BJ (cell line): ENCODE results near the gene PKP3. TPM values are rescaled to one million over a fixed set of nuclear protein-coding genes. Genes with fewer than 3 reads are reported as not detected.
"Not testable (repeated sequence)": the region's sequence is repeated elsewhere in the genome, so short reads cannot be mapped to it uniquely, and the experiment has no call there.

Source experiments
- CTCF ChIA-PET: fragments of 350-600 bp; formaldehyde crosslinking; extraction: SDS; loops from one replicate; lab custom pipeline; 2021; ENCODE audit warnings: antibody characterized with exemption, inconsistent platforms; lab: Yijun Ruan, JAX
- POLR2A ChIA-PET: fragments of 300-600 bp; sonication (Branson Sonifier 250); formaldehyde crosslinking; extraction: SDS; loops from one replicate; lab custom pipeline; 2021; ENCODE audit warnings: antibody characterized with exemption; lab: Charles Lee
- DNase-seq: peaks from one replicate; pipeline ENCODE4 v3.0.0-alpha.2; 2011; ENCODE audit warnings: low read depth
- H3K27me3 ChIP-seq: 2 replicates; pipeline ENCODE4 v1.6.0; 2011; ENCODE audit warnings: low read length; ENCODE audit not compliant: control insufficient read depth, insufficient read depth
- H3K36me3 ChIP-seq: 2 replicates; pipeline ENCODE4 v1.5.1; 2011; ENCODE audit warnings: low read length; ENCODE audit not compliant: control insufficient read depth, insufficient read depth
- H3K4me3 ChIP-seq: 2 replicates; pipeline ENCODE4 v1.5.1; 2011; ENCODE audit warnings: low read depth, mild to moderate bottlenecking, control low read depth, low read length
- polyA plus RNA-seq: library from polyadenylated mRNA; depleted of rRNA; stranded (reverse); fragments of >200 nt; gene quantifications from 2 replicates; pipeline ENCODE4 v1.2.3, GENCODE V29; 2011
- TF ChIP-seq, protein P1 (sequence below): IDR thresholded peaks from 2 replicates; pipeline ENCODE4 v1.5.1; 2011; ENCODE audit warnings: low read depth, mild to moderate bottlenecking, control low read depth, inconsistent platforms, low read length, moderate library complexity; ENCODE audit not compliant: insufficient read depth

Gene PKP3
- polyA plus RNA-seq, 1 experiment, result 0.86 TPM

DNA sequence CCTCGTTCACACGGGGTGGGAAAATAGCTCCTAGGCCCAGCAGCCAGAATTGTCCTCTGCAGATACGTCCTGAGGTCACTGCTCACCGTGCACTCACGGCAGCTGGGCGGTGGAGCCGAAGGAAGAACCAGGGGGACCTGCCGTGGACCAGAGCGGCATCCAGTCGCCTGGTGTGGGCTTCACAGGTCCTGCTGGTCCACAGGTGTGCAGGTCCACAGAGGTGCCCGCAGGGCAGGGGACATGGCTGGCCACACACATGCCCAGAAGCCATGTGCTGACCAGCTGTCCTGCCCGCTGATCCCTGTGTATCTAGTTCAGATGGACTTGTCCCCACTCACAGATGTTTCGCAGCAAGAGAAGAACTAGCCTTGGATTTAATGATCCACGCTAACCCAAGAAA, 10.6 kb upstream of the PKP3 start:
- H3K36me3 ChIP-seq, result no peaks in the 10 kb centered on the region
- ChIA-PET CTCF (interaction anchor here (1.5 kb wide), 1 partner anchor 13 kb away, joined by 3 read pairs; no protein-coding TSS in a partner anchor), POLR2A (no interaction called here)
- TF ChIP-seq, protein P1, sequence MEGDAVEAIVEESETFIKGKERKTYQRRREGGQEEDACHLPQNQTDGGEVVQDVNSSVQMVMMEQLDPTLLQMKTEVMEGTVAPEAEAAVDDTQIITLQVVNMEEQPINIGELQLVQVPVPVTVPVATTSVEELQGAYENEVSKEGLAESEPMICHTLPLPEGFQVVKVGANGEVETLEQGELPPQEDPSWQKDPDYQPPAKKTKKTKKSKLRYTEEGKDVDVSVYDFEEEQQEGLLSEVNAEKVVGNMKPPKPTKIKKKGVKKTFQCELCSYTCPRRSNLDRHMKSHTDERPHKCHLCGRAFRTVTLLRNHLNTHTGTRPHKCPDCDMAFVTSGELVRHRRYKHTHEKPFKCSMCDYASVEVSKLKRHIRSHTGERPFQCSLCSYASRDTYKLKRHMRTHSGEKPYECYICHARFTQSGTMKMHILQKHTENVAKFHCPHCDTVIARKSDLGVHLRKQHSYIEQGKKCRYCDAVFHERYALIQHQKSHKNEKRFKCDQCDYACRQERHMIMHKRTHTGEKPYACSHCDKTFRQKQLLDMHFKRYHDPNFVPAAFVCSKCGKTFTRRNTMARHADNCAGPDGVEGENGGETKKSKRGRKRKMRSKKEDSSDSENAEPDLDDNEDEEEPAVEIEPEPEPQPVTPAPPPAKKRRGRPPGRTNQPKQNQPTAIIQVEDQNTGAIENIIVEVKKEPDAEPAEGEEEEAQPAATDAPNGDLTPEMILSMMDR, result no peak
- H3K27me3 ChIP-seq, result peaks cover 3% of the 10 kb centered on the region
- H3K4me3 ChIP-seq, result no peak overlapping the region
- no peak for DNase-seq

DNA sequence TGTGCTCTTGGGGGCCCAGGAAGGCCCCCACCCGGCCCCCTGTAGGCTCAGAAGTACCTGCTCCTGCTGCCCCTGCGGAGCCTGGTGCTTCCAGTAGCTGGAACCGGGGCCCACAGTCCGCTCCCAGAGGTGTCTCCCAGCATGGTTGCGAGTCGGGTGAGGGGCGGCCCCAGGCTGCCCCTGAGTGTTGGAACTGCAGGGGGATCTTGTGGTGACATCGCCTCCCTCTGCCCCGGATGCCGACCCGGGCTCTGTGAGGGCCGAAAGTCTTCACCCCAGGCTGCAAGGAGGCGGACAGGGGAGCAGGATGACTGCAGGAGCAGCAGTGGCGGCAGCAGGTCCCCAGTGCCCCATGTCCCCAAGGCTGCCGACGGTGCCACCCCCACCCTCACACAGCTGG, 9.5 kb upstream of the PKP3 start:
- H3K4me3 ChIP-seq, result no peak overlapping the region
- CTCF ChIA-PET, result interaction anchor here (1.5 kb wide), 1 partner anchor 12 kb away, joined by 3 read pairs; no protein-coding TSS in a partner anchor
- H3K27me3 ChIP-seq, result peaks cover 3% of the 10 kb centered on the region
- POLR2A ChIA-PET, result no interaction called here
- TF ChIP-seq, protein P1, result no peak
- H3K36me3 ChIP-seq, result no peaks in the 10 kb centered on the region
- DNase-seq, result no peak

DNA sequence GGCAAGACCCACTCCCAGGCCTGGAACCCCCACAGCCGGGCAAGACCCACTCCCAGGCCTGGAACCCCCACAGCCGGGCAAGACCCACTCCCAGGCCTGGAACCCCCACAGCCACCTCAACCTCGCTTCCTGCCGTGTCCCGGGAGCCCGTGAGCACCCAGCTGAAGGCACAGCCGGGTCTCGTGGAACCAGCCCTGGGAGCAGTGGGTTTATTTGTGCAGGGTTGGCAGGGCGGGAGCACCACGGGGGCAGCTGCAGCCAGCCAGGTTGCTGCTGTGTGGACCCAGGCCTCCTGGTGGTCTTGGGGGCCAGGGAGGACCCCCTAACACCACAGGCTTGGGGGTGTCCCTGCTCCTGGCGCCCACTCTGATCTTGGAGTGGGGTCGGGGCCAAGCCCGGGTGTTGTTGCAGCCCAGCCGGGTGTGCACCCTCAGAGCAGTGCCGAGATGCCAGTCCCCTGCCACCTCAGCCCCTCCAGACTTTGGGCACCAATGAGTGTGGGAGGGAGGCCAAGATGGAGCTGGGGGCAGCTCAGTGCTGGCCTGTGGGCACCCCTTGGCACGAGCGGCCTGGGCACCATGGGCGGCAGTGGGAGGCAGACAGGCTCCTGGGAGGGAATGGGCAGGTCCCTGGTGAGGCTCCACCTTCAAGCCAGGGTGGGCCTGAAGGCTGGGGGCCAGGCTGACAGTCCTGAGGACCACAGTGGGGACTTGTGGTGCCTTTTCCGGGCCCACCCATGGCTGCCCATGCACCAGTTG, 8.2 kb upstream of the PKP3 start:
- no peak overlapping the region for H3K4me3 ChIP-seq
- TF ChIP-seq, protein P1, result no peak
- ChIA-PET CTCF (interaction anchor here (2.8 kb wide), 1 partner anchor 11 kb away, joined by 11 read pairs; no protein-coding TSS in a partner anchor), POLR2A (no interaction called here)
- DNase-seq, result no peak
- H3K36me3 ChIP-seq, result no peaks in the 10 kb centered on the region
- peaks cover 3% of the 10 kb centered on the region for H3K27me3 ChIP-seq

DNA sequence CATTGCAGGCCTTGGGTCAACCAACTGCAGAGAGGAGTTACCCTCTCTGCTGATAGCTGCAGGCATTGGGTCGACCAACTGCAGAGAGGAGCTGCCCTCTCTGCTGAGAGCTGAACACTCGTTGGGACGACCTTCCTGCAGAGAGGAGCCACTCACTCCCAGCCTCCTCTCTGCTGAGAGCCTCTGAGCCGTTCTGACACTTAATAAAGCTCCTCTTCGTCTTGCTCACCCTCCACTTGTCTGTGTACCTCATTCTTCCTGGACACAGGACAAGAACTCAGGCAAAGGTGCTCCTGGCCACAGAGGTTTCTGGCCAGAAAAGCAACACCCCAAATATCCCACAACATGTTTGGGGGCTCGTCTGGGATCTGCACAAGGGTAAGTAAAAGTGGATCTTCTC, 7.5 kb upstream of the PKP3 start:
- no peaks in the 10 kb centered on the region for H3K36me3 ChIP-seq
- H3K4me3 ChIP-seq, result no peak overlapping the region
- TF ChIP-seq, protein P1, result no peak
- peaks cover 3% of the 10 kb centered on the region for H3K27me3 ChIP-seq
- DNase-seq, result no peak
- ChIA-PET CTCF (interaction anchor here (0.8 to 2.8 kb wide), 2 partner anchors 10 to 62 kb away, joined by 3 to 11 read pairs; no protein-coding TSS in a partner anchor), POLR2A (no interaction called here)

DNA sequence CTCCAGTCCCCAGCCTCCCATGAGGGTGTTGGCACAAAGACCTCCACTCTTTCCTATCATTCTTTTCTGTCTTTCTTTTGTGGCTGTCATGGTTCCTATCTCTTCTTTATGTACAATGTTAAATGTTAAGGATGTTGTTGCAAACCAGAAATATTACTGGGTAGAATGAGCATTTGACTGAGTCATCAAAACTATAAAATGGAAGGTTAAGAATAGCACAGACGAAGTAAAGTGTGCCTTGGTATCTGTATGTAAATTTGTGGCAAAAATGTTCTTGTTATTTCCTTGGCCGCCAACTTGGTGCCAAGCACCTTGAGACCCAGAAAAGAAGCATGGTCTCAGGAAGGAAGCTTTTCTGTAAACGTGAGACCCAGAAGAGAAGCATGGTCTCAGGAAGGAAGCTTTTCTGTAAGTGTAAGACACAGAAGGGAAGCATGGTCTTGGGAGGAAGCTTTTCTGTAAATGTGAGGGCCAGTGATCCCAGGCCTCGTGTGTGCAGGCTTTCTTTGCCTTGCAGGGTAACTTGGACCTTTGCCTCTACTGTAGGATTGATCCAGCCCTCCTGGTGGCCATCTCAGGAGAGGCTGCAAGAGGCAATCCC, 6.7 kb upstream of the PKP3 start:
- TF ChIP-seq, protein P1, result no peak
- POLR2A ChIA-PET, result no interaction called here
- Histone ChIP-seq H3K36me3 (no peaks in the 10 kb centered on the region), H3K27me3 (peaks cover 3% of the 10 kb centered on the region; the same call in 1 of the 2 replicates), H3K4me3 (no peak overlapping the region)
- DNase-seq, result no peak
- CTCF ChIA-PET, result interaction anchor here (0.8 to 2.8 kb wide), 2 partner anchors 9 to 19 kb away, joined by 3 to 11 read pairs; partner anchors contain the start of gene B4GALNT4

DNA sequence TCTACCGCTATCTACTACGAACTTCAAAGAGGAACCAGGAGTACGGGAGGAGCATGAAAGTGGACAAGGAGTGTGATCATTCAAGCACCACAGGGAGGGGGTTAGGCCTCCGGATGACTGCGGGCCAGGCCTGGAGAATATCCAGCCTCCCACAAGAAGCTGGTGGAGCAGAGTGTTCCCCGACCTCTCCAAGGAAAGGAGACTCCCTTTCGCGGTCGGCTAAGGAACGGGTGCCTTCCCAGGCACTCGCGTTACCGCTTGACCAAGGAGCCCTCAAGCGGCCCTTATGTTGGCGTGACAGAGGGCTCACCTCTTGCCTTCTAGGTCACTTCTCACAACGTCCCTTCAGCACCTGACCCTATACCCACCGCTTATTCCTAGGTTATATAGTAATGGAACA, 4.6 kb upstream of the PKP3 start:
- POLR2A ChIA-PET, H3K4me3 ChIP-seq, DNase-seq, H3K27me3 ChIP-seq, H3K36me3 ChIP-seq, CTCF ChIA-PET: not testable (repeated sequence)
